GM08714 (cell line): ENCODE data around the gene SLC34A1.
A peak's percentile ranks its signal among the peaks of the same experiment; 100 is the strongest.

Experiments used
- H3K4me3 ChIP-seq: fragments of 200-500 bp; sonication (Bioruptor generic); 2 replicates; pipeline ENCODE4 v1.5.1; 2014; ENCODE audit warnings: mild to moderate bottlenecking, low read length, inconsistent platforms
- ZNF274 ChIP-seq: IDR thresholded peaks from 2 replicates; pipeline ENCODE4 v1.6.1; 2012; ENCODE audit warnings: mild to moderate bottlenecking, low read depth, low read length

SLC34A1 gene

GRCh38 chr5:177430140-177430951 lies 46.1 kb downstream of the SLC34A1 start:
- H3K4me3 ChIP-seq = no peak overlapping the region; the same call in 1 of the 2 replicates

GRCh38 chr5:177430972-177431316 lies 46.7 kb downstream of the SLC34A1 start:
- no peak for TF ChIP-seq ZNF274
- H3K4me3 ChIP-seq = no peak overlapping the region; the same call in 1 of the 2 replicates

More at GRCh38 chr5:177430140-177430951, 46.1 kb downstream of the SLC34A1 start:
- TF ChIP-seq ZNF274 = no peak

- no peak for TF ChIP-seq ZNF274
- H3K4me3 ChIP-seq = no peak overlapping the region; the same call in 1 of the 2 replicates
Observed at GRCh38 chr5:177431317-177432142, 47.3 kb downstream of the SLC34A1 start.

GRCh38 chr5:177432143-177432838 lies 48.1 kb downstream of the SLC34A1 start:
- H3K4me3 ChIP-seq = peak overlapping the region; percentile 5; the same call in 1 of the 2 replicates
- TF ChIP-seq ZNF274 = no peak

GRCh38 chr5:177432839-177433657 lies 48.8 kb downstream of the SLC34A1 start:
- no peak overlapping the region for H3K4me3 ChIP-seq
- TF ChIP-seq ZNF274 = no peak

GRCh38 chr5:177433658-177434217 lies 49.5 kb downstream of the SLC34A1 start:
- H3K4me3 ChIP-seq = no peak overlapping the region
- TF ChIP-seq ZNF274 = no peak

GRCh38 chr5:177434437-177434836 lies 50.2 kb downstream of the SLC34A1 start:
- H3K4me3 ChIP-seq = no peak overlapping the region

GRCh38 chr5:177434942-177435738 lies 50.9 kb downstream of the SLC34A1 start:
- no peak for TF ChIP-seq ZNF274
- H3K4me3 ChIP-seq = no peak overlapping the region

More at GRCh38 chr5:177434437-177434836, 50.2 kb downstream of the SLC34A1 start:
- TF ChIP-seq ZNF274 = no peak

GRCh38 chr5:177435847-177436536 lies 51.8 kb downstream of the SLC34A1 start:
- TF ChIP-seq ZNF274 = no peak

GRCh38 chr5:177437623-177438022 lies 53.4 kb downstream of the SLC34A1 start:
- TF ChIP-seq ZNF274 = no peak
- H3K4me3 ChIP-seq = no peak overlapping the region

More at GRCh38 chr5:177435847-177436536, 51.8 kb downstream of the SLC34A1 start:
- no peak overlapping the region for H3K4me3 ChIP-seq

- no peak overlapping the region for H3K4me3 ChIP-seq
- TF ChIP-seq ZNF274 = no peak
Observed at GRCh38 chr5:177438468-177438867, 54.2 kb downstream of the SLC34A1 start.
